Endodermal cell (in vitro differentiated cells): ENCODE measurements around the gene MYL12B. TPM values are rescaled to one million over a fixed set of nuclear protein-coding genes. Genes with fewer than 3 reads are reported as not detected.

ENCODE experiments used
- DNase-seq: peaks from one replicate; pipeline ENCODE4 v3.0.0-alpha.2; 2017
- H3K27ac ChIP-seq: 2 replicates; pipeline ENCODE4 v1.5.1; 2013; ENCODE audit warnings: mild to moderate bottlenecking, low read depth, low read length, moderate library complexity
- H3K27me3 ChIP-seq: 2 replicates; pipeline ENCODE4 v1.6.1; 2013; ENCODE audit warnings: mild to moderate bottlenecking, low read length, moderate library complexity; ENCODE audit not compliant: insufficient read depth, control insufficient read depth, poor library complexity, severe bottlenecking
- H3K36me3 ChIP-seq: 2 replicates; pipeline ENCODE4 v1.7.0; 2013; ENCODE audit warnings: mild to moderate bottlenecking, low read length, moderate library complexity; ENCODE audit not compliant: control insufficient read depth, insufficient read depth
- H3K4me1 ChIP-seq: one replicate; pipeline ENCODE4 v1.7.0; 2013; ENCODE audit warnings: low read length; ENCODE audit not compliant: control insufficient read depth, insufficient read depth
- H3K4me3 ChIP-seq: 2 replicates; pipeline ENCODE4 v1.5.1; 2013; ENCODE audit warnings: mild to moderate bottlenecking, low read length, moderate library complexity
- H3K9ac ChIP-seq: 2 replicates; pipeline ENCODE4 v1.6.1; 2013; ENCODE audit warnings: mild to moderate bottlenecking, low read length, moderate library complexity; ENCODE audit not compliant: poor library complexity, severe bottlenecking; ENCODE audit errors: extremely low read depth
- H3K9me3 ChIP-seq: 2 replicates; pipeline ENCODE4 v1.6.1; 2013; ENCODE audit warnings: mild to moderate bottlenecking, low read length, moderate library complexity; ENCODE audit not compliant: control insufficient read depth
- H3K27ac Mint-ChIP-seq: 2 replicates; pipeline ENCODE4 v1.8.0; 2020; ENCODE audit warnings: mixed read lengths
- H3K27me3 Mint-ChIP-seq: 2 replicates; pipeline ENCODE4 v1.8.0; 2021; ENCODE audit warnings: mild to moderate bottlenecking, mixed read lengths; ENCODE audit not compliant: insufficient read depth
- H3K36me3 Mint-ChIP-seq: 2 replicates; pipeline ENCODE4 v1.8.0; 2020; ENCODE audit warnings: low read depth, mixed read lengths
- H3K4me1 Mint-ChIP-seq: 2 replicates; pipeline ENCODE4 v1.8.0; 2020; ENCODE audit warnings: mixed read lengths
- H3K4me3 Mint-ChIP-seq: 2 replicates; pipeline ENCODE4 v1.8.0; 2020; ENCODE audit warnings: mild to moderate bottlenecking, moderate library complexity, mixed read lengths
- H3K9me3 Mint-ChIP-seq: 2 replicates; pipeline ENCODE4 v1.8.0; 2020; ENCODE audit warnings: mild to moderate bottlenecking, mixed read lengths
- WGBS, 2 experiments: methylation state at CpG; one replicate each; pipeline versions ENCODE4 v1.1.5 to v1.1.7; 2013; ENCODE audit warnings: missing lambda C conversion rate in 2 of 2, mixed read lengths in 1 of 2; ENCODE audit not compliant: insufficient coverage in 1 of 2, insufficient read length in 1 of 2; 5-methylcytosine and 5-hydroxymethylcytosine counted together
- total RNA-seq, 2 donors: library from RNA; stranded (reverse); fragmentation: NEBNext Ultra II Directional in 1 of 2; extraction: Animal tissue kit (Norgen Biotek cat#: 25700) in 1 of 2; gene quantifications; 2 replicates in 1 of 2; 3 replicates in 1 of 2; pipeline ENCODE4 v1.2.1, GENCODE V29; 2021
- TF ChIP-seq, protein P1 (sequence below): fragments of 200-600 bp; sonication (generic); conservative IDR thresholded peaks from 2 replicates; pipeline ENCODE4 v1.5.0; 2021; ENCODE audit warnings: antibody characterized with exemption, mild to moderate bottlenecking

Gene MYL12B
- total RNA-seq, 2 donors from 2014 or later, result 190 to 198 TPM

DNA sequence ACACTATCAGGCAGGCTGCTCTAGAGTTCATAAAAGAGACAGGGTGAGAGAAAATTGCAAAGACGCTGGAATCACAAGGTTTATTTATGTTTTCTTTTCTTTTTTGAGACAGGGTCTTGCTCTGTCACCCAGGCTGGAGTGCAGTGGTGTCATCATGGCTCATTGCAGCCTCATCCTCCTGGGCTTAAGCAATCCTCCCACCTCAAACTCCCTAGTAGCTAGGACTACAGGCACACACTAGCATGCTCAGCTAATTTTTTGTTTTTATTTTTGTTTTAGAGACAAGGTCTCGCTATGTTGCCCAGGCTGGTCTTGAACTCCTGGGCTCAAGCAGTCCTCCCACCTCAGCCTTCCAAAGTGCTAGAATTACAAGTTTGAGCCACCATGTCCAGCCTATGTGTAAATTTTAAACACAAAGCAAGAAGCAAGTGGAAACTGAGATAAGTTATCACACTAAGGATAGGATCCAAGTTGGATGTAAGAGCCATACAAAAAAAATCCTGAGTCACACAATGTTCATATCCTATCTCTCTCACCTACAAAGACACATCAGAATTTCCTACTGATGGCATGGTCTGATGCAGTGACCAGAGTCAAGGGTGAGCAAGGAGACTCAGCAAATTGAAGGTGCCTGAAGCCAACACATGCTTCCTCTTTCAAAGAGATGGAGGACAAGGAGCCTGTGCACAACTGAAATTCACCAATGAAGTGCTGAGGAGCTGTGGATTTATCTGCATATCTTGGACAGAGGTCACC lies 31.4 kb downstream of the MYL12B start:
- WGBS, 2 experiments, result 97 to 100% methylated on average over 1 to 2 of the region's 2 CpGs
- Histone ChIP-seq H3K4me3 (no peak overlapping the region), H3K27me3 (no peaks in the 10 kb centered on the region), H3K4me1 (no peaks in the 10 kb centered on the region), H3K27ac (no peak overlapping the region), H3K9ac (no peak overlapping the region), H3K36me3 (peaks cover 17% of the 10 kb centered on the region), H3K9me3 (peaks cover 46% of the 10 kb centered on the region)
- H3K27ac Mint-ChIP-seq, result no peak overlapping the region
- H3K4me1 Mint-ChIP-seq, result peaks cover 7% of the 10 kb centered on the region
- TF ChIP-seq, protein P1, sequence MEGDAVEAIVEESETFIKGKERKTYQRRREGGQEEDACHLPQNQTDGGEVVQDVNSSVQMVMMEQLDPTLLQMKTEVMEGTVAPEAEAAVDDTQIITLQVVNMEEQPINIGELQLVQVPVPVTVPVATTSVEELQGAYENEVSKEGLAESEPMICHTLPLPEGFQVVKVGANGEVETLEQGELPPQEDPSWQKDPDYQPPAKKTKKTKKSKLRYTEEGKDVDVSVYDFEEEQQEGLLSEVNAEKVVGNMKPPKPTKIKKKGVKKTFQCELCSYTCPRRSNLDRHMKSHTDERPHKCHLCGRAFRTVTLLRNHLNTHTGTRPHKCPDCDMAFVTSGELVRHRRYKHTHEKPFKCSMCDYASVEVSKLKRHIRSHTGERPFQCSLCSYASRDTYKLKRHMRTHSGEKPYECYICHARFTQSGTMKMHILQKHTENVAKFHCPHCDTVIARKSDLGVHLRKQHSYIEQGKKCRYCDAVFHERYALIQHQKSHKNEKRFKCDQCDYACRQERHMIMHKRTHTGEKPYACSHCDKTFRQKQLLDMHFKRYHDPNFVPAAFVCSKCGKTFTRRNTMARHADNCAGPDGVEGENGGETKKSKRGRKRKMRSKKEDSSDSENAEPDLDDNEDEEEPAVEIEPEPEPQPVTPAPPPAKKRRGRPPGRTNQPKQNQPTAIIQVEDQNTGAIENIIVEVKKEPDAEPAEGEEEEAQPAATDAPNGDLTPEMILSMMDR, result no peak
- peaks cover 44% of the 10 kb centered on the region for H3K9me3 Mint-ChIP-seq
- no peaks in the 10 kb centered on the region for H3K27me3 Mint-ChIP-seq
- no peak for DNase-seq
- peaks cover 22% of the 10 kb centered on the region for H3K36me3 Mint-ChIP-seq
- no peak overlapping the region for H3K4me3 Mint-ChIP-seq

DNA sequence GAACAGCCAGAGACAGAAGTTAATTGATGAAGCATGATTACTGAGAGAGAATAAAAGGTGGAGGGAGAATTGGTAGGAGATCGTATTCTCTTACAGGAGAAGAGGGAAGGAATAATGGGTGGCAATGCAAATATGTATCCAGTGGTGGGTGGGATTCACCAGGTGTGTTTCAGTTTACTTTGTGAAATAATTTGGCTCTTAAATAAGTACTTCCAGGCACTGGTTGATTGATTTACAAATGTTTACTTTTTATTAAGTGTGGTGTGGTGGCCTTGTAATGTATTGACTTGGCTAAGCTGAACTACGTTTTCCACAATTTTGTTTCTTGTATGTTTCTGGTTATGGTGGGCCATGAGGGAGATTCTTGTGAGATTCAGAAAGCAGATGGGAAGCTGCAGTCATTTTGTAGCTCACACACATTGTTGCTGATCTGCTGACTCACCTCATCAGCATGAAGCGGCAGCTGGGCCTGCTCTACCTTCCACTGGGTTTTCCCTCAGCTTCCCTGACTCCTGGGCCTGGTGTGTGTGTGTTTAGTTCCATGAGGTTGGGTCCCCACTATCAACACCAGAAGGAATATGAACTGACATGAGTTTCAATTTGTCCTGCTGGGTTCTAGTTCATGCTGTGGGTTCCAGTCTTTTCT lies 32.6 kb downstream of the MYL12B start:
- H3K9me3 Mint-ChIP-seq, result peaks cover 41% of the 10 kb centered on the region
- H3K9me3 ChIP-seq, result peaks cover 54% of the 10 kb centered on the region
- no peak for DNase-seq
- no peak overlapping the region for H3K9ac ChIP-seq
- H3K36me3 ChIP-seq, result peaks cover 17% of the 10 kb centered on the region
- H3K4me1 Mint-ChIP-seq, result peaks cover 7% of the 10 kb centered on the region
- H3K27me3 ChIP-seq, result no peaks in the 10 kb centered on the region
- WGBS, 2 experiments, result 94 to 100% methylated on average over 1 to 3 of the region's 3 CpGs
- H3K27me3 Mint-ChIP-seq, result peaks cover 2% of the 10 kb centered on the region
- peak overlapping the region; percentile 38 for H3K4me3 ChIP-seq
- no peak overlapping the region for H3K27ac ChIP-seq
- no peaks in the 10 kb centered on the region for H3K4me1 ChIP-seq
- H3K4me3 Mint-ChIP-seq, result no peak overlapping the region
- TF ChIP-seq, protein P1, result no peak
- peaks cover 18% of the 10 kb centered on the region for H3K36me3 Mint-ChIP-seq
- peak overlapping the region; percentile 57 for H3K27ac Mint-ChIP-seq

DNA sequence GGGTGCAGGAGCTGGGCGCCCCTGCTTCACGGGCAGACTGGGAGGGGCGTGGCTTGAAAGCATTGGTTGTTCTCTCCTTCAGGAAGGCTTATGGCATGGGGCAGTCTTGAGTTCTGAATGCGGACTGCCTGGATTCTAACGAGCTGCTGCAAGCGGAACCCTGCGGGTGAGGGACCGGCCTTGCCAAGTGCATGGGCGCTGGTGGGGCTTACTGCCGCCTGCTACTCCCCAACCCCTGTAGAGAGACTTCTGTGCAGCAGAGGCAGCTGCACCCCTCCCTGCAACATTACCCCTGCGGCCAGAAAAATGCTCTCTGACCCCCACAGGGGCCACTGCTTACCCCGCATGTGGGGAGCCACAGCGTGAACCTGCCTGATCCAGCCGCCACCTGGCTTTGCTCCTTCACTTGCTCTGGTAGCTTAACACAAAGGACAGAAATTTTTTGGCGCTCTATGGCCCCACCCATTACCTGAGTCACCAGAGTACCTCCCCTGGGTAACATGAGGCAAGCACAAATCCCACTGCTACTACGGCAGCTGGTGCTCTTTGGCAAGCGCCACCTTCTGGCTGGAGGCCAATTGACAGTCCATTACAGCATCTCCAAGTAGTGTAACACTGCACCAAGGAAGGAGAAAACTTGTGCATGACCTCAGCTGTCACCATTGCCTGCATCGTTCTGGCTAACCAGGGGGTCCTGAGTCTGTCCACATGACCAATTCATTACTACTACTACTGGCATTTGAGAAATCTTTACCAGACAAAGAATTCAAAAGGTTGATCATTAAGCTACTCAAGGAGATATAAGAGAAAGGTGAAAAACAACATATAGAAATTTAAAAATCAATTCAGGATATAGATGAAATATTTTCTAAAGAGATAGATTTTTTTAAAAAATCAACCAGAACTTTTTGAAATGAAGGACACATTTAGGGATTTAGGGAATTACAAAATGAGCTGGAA lies 35.4 kb downstream of the MYL12B start:
- DNase-seq, result peak; percentile 98
- Mint-ChIP-seq H3K9me3 (peaks cover 28% of the 10 kb centered on the region), H3K4me3 (peak overlapping the region; percentile 98), H3K36me3 (peaks cover 18% of the 10 kb centered on the region), H3K4me1 (peaks cover 7% of the 10 kb centered on the region), H3K27me3 (peaks cover 5% of the 10 kb centered on the region), H3K27ac (peak overlapping the region; percentile 98)
- TF ChIP-seq, protein P1, result peak; percentile 93
- WGBS, 2 experiments, result 4 to 8% methylated on average over 2 to 18 of the region's 18 CpGs
- H3K9me3 ChIP-seq, result peaks cover 28% of the 10 kb centered on the region
- H3K4me1 ChIP-seq, result no peaks in the 10 kb centered on the region
- H3K4me3 ChIP-seq, result peak overlapping the region; percentile 90
- H3K27ac ChIP-seq, result peak overlapping the region; percentile 71
- H3K9ac ChIP-seq, result peak overlapping the region; percentile 81
- no peaks in the 10 kb centered on the region for H3K27me3 ChIP-seq
- H3K36me3 ChIP-seq, result peaks cover 17% of the 10 kb centered on the region
